ENCODE data around the gene DENND6A. TPM values are rescaled to one million over a fixed set of nuclear protein-coding genes. Genes with fewer than 3 reads are reported as not detected.

Gene DENND6A
- total and polyA plus RNA-seq, 2 of the 8 experiments (the other 6 are each of a cell fraction or from before 2014, with no cell fraction given), result 7.8 to 14.8 TPM

GRCh38 chr3:57577801-57578200 is 115.1 kb downstream of the DENND6A start:
- H3K27ac ChIP-seq (ENCODE audit: low read depth, low read length), result no peak overlapping the region
- no peaks in the 10 kb centered on the region for H3K4me1 ChIP-seq (replicated peaks in 1 of 4; ENCODE audit: control insufficient read depth in 3 of 4, insufficient read depth in 4 of 4, low read length in 3 of 4)
- no peak overlapping the region for H4K91ac ChIP-seq (replicated peaks; ENCODE audit: insufficient read length, low read length)
- DNase-seq (ENCODE audit: low read depth in 1 of 2, low spot score in 2 of 2) (no peak), FAIRE-seq (no peak)
- H4K8ac ChIP-seq (ENCODE audit: extremely low read depth, insufficient read depth, low read length), result no peak overlapping the region
- H3K14ac ChIP-seq (ENCODE audit: insufficient read length), result no peak overlapping the region
- ChIA-PET CTCF (ENCODE audit: partially characterized antibody) (interaction anchor here (0.9 to 1.4 kb wide), 2 partner anchors 21 to 278 kb away, joined by 3 to 4 read pairs; no protein-coding TSS in a partner anchor), POLR2A (ENCODE audit: partially characterized antibody) (interaction anchor here (1.8 to 3.8 kb wide), 2 partner anchors 12 to 16 kb away, joined by 8 to 15 read pairs; no protein-coding TSS in a partner anchor)
- H2BK12ac ChIP-seq (ENCODE audit: low read depth, low read length), result no peak overlapping the region
- no peak overlapping the region for H3K4ac ChIP-seq (replicated peaks; ENCODE audit: insufficient read length, low read depth, low read length)
- H2AK5ac ChIP-seq (ENCODE audit: low read depth, low read length), result no peak overlapping the region
- no peak overlapping the region for H2BK5ac ChIP-seq (ENCODE audit: low read depth, low read length)
- H2BK15ac ChIP-seq (ENCODE audit: low read length), result no peak overlapping the region
- H3K9ac ChIP-seq (replicated peaks in 1 of 4; ENCODE audit: extremely low read depth in 1 of 4, low read depth in 3 of 4, low read length in 3 of 4), result no peak overlapping the region
- peaks cover 0 to 3% of the 10 kb centered on the region in 2 experiments for H4K20me1 ChIP-seq (replicated peaks in 1 of 2; ENCODE audit: control insufficient read depth in 1 of 2, insufficient read depth in 2 of 2, low read length in 2 of 2)
- no peaks in the 10 kb centered on the region for H3K23me2 ChIP-seq (ENCODE audit: low read depth, low read length)
- WGBS, 2 experiments (ENCODE audit: extremely low coverage in 1 of 2, insufficient coverage in 1 of 2, insufficient read length in 1 of 2, insufficient replicate concordance in 2 of 2, low coverage in 1 of 2, low lambda C conversion rate in 2 of 2, missing lambda C conversion rate in 1 of 2), result 94% methylated on average over 9 of the region's 9 CpGs; no CpG with 5 or more reads in 1 of the 2 experiments
- H3K27me3 ChIP-seq (replicated peaks in 1 of 4; ENCODE audit: control insufficient read depth in 3 of 4, extremely low read depth in 1 of 4, insufficient read depth in 3 of 4, low read length in 3 of 4), result no peaks in the 10 kb centered on the region
- no peak overlapping the region for H4K5ac ChIP-seq (ENCODE audit: insufficient read length, low read depth, low read length)
- H2AFZ ChIP-seq (ENCODE audit: low read length), result no peak overlapping the region
- H2BK20ac ChIP-seq (ENCODE audit: low read length), result no peak overlapping the region
- peaks cover 0 to 76% (median 26%) of the 10 kb centered on the region in 4 experiments; a peak in 6 of 8 replicates for H3K36me3 ChIP-seq (ENCODE audit: control insufficient read depth in 2 of 4, insufficient read depth in 4 of 4, low read length in 3 of 4)
- no peak overlapping the region for H3K56ac ChIP-seq (replicated peaks; ENCODE audit: insufficient read length, low read depth, low read length)
- no peak overlapping the region for H3K18ac ChIP-seq (ENCODE audit: extremely low read depth, low read length)
- H3K23ac ChIP-seq (ENCODE audit: insufficient read length), result no peak overlapping the region
- no peak overlapping the region for H3K4me2 ChIP-seq (ENCODE audit: insufficient read depth in 1 of 2, low read depth in 2 of 2, low read length in 2 of 2)
- no peaks in the 10 kb centered on the region; the same call in 1 of the 2 replicates for H3K79me1 ChIP-seq (ENCODE audit: low read depth, low read length)
- H3K4me3 ChIP-seq (ENCODE audit: extremely low read depth in 1 of 4, insufficient read depth in 2 of 4, low read depth in 3 of 4, low read length in 4 of 4), result no peak overlapping the region
- no peaks in the 10 kb centered on the region for H3K9me3 ChIP-seq (ENCODE audit: insufficient read depth in 2 of 2, low read depth in 1 of 2, low read length in 1 of 2)
- H3K79me2 ChIP-seq (ENCODE audit: control insufficient read depth in 1 of 2, insufficient read depth in 2 of 2, low read length in 2 of 2), result peaks cover 0 to 24% of the 10 kb centered on the region in 2 experiments; a peak in 2 of 4 replicates
- no peak overlapping the region for H2BK120ac ChIP-seq (replicated peaks; ENCODE audit: low read depth, low read length)
- TF ChIP-seq ATF3 (IDR thresholded peaks at IDR 0.05; ENCODE audit: insufficient read depth, low read depth, low read length) (no peak), NRF1 (IDR thresholded peaks at IDR 0.05; ENCODE audit: low read depth, low read length) (no peak), SP4 (IDR thresholded peaks at IDR 0.05; ENCODE audit: low read length) (no peak), MAX (IDR thresholded peaks at IDR 0.05) (no peak), TEAD4 (IDR thresholded peaks at IDR 0.05; ENCODE audit: low read depth, low read length) (no peak), SAP30 (IDR thresholded peaks at IDR 0.05; ENCODE audit: insufficient read depth, insufficient replicate concordance, low read length) (no peak), CTCF (IDR thresholded peaks at IDR 0.05; ENCODE audit: control extremely low read depth in 1 of 3, insufficient read depth in 1 of 3, low read depth in 1 of 3, low read length in 3 of 3) (no peak), HDAC2 (IDR thresholded peaks at IDR 0.05; ENCODE audit: borderline replicate concordance in 1 of 2, low read depth in 2 of 2, low read length in 2 of 2) (no peak), ZNF274 (IDR thresholded peaks at IDR 0.05; ENCODE audit: borderline replicate concordance, extremely low read depth, low read length) (no peak)
